ENCODE measurements around the gene DIPK1A. TPM values are rescaled to one million over a fixed set of nuclear protein-coding genes. Genes with fewer than 3 reads are reported as not detected.

The DIPK1A gene
- total RNA-seq, 1 experiment from 2014 or later: 23.6 TPM

- no peaks in the 10 kb centered on the region for H3K9me3 ChIP-seq (replicated peaks)
- H3K4me1 ChIP-seq (replicated peaks): peaks cover 9% of the 10 kb centered on the region
- H3K27me3 ChIP-seq (replicated peaks): peaks cover 14% of the 10 kb centered on the region; the same call in 1 of the 2 replicates
- H3K36me3 ChIP-seq: no peaks in the 10 kb centered on the region
- no peak for DNase-seq (ENCODE audit: low read depth in 1 of 2, low spot score in 2 of 2)
- H3K4me3 ChIP-seq: no peak overlapping the region
- H3K27ac ChIP-seq: no peak overlapping the region
Measured at GRCh38 chr1:92970990-92971689, 9.9 kb upstream of the DIPK1A start.

- no peak for DNase-seq (ENCODE audit: low read depth in 1 of 2, low spot score in 2 of 2)
Measured at GRCh38 chr1:92969517-92969916, 8.3 kb upstream of the DIPK1A start.

GRCh38 chr1:92968138-92969032 lies 7.1 kb upstream of the DIPK1A start:
- DNase-seq (ENCODE audit: low read depth in 1 of 2, low spot score in 2 of 2): peak; percentile 54 to 72
- Histone ChIP-seq H3K4me1 (replicated peaks) (peaks cover 9% of the 10 kb centered on the region), H3K27ac (no peak overlapping the region), H3K9me3 (replicated peaks) (no peaks in the 10 kb centered on the region), H3K4me3 (no peak overlapping the region), H3K27me3 (replicated peaks) (peaks cover 10% of the 10 kb centered on the region; the same call in 1 of the 2 replicates), H3K36me3 (no peaks in the 10 kb centered on the region)

More at GRCh38 chr1:92969517-92969916, 8.3 kb upstream of the DIPK1A start:
- Histone ChIP-seq H3K9me3 (replicated peaks) (no peaks in the 10 kb centered on the region), H3K4me3 (no peak overlapping the region), H3K4me1 (replicated peaks) (peaks cover 9% of the 10 kb centered on the region), H3K36me3 (no peaks in the 10 kb centered on the region), H3K27ac (no peak overlapping the region), H3K27me3 (replicated peaks) (peaks cover 14% of the 10 kb centered on the region; the same call in 1 of the 2 replicates)

- peaks cover 7% of the 10 kb centered on the region; the same call in 1 of the 2 replicates for H3K27me3 ChIP-seq (replicated peaks)
- no peak overlapping the region for H3K27ac ChIP-seq
- peaks cover 18% of the 10 kb centered on the region for H3K4me1 ChIP-seq (replicated peaks)
- H3K4me3 ChIP-seq: no peak overlapping the region
- peaks cover 3% of the 10 kb centered on the region; the same call in 1 of the 2 replicates for H3K9me3 ChIP-seq (replicated peaks)
- H3K36me3 ChIP-seq: peaks cover 5% of the 10 kb centered on the region; the same call in 1 of the 2 replicates
- DNase-seq (ENCODE audit: low read depth in 1 of 2, low spot score in 2 of 2): no peak
Measured at GRCh38 chr1:92964998-92965397, 3.7 kb upstream of the DIPK1A start.

- Histone ChIP-seq H3K4me1 (replicated peaks) (peaks cover 20% of the 10 kb centered on the region), H3K4me3 (no peak overlapping the region), H3K9me3 (replicated peaks) (peaks cover 3% of the 10 kb centered on the region; the same call in 1 of the 2 replicates), H3K27ac (no peak overlapping the region), H3K36me3 (peaks cover 5% of the 10 kb centered on the region; the same call in 1 of the 2 replicates), H3K27me3 (replicated peaks) (peaks cover 2% of the 10 kb centered on the region; the same call in 1 of the 2 replicates)
- no peak for DNase-seq (ENCODE audit: low read depth in 1 of 2, low spot score in 2 of 2)
Measured at GRCh38 chr1:92964316-92964715, 3.1 kb upstream of the DIPK1A start.

- Histone ChIP-seq H3K4me1 (replicated peaks) (peaks cover 11% of the 10 kb centered on the region), H3K36me3 (peaks cover 5% of the 10 kb centered on the region; the same call in 1 of the 2 replicates), H3K4me3 (peak overlapping the region; percentile 96), H3K9me3 (replicated peaks) (peaks cover 3% of the 10 kb centered on the region; the same call in 1 of the 2 replicates), H3K27me3 (replicated peaks) (no peaks in the 10 kb centered on the region), H3K27ac (peak overlapping the region; percentile 84)
- peak; percentile 50 to 79 for DNase-seq (ENCODE audit: low read depth in 1 of 2, low spot score in 2 of 2)
Measured at GRCh38 chr1:92961896-92962752, 862 bp upstream of the DIPK1A start.

GRCh38 chr1:92960395-92961130 lies 699 bp downstream of the DIPK1A start:
- peak; percentile 68 to 84 for DNase-seq (ENCODE audit: low read depth in 1 of 2, low spot score in 2 of 2)
- H3K4me3 ChIP-seq: peak overlapping the region; percentile 96
- H3K27me3 ChIP-seq (replicated peaks): no peaks in the 10 kb centered on the region
- H3K36me3 ChIP-seq: peaks cover 5% of the 10 kb centered on the region; the same call in 1 of the 2 replicates
- H3K9me3 ChIP-seq (replicated peaks): peaks cover 3% of the 10 kb centered on the region; the same call in 1 of the 2 replicates
- H3K4me1 ChIP-seq (replicated peaks): peaks cover 11% of the 10 kb centered on the region
- peak overlapping the region; percentile 71 for H3K27ac ChIP-seq

GRCh38 chr1:92958203-92958970 lies 2.9 kb downstream of the DIPK1A start:
- peaks cover 3% of the 10 kb centered on the region; the same call in 1 of the 2 replicates for H3K9me3 ChIP-seq (replicated peaks)
- H3K4me1 ChIP-seq (replicated peaks): peaks cover 11% of the 10 kb centered on the region
- peaks cover 5% of the 10 kb centered on the region; the same call in 1 of the 2 replicates for H3K36me3 ChIP-seq
- no peak overlapping the region for H3K27ac ChIP-seq
- DNase-seq (ENCODE audit: low read depth in 1 of 2, low spot score in 2 of 2): no peak
- H3K27me3 ChIP-seq (replicated peaks): no peaks in the 10 kb centered on the region
- no peak overlapping the region for H3K4me3 ChIP-seq

- Histone ChIP-seq H3K27ac (no peak overlapping the region), H3K4me1 (replicated peaks) (peaks cover 12% of the 10 kb centered on the region), H3K4me3 (no peak overlapping the region), H3K27me3 (replicated peaks) (no peaks in the 10 kb centered on the region), H3K36me3 (peaks cover 5% of the 10 kb centered on the region), H3K9me3 (replicated peaks) (peaks cover 3% of the 10 kb centered on the region; the same call in 1 of the 2 replicates)
- DNase-seq (ENCODE audit: low read depth in 1 of 2, low spot score in 2 of 2): no peak
Measured at GRCh38 chr1:92957030-92957734, 4.1 kb downstream of the DIPK1A start.

GRCh38 chr1:92956254-92957029 lies 4.8 kb downstream of the DIPK1A start:
- H3K4me3 ChIP-seq: no peak overlapping the region
- no peaks in the 10 kb centered on the region; the same call in 1 of the 2 replicates for H3K36me3 ChIP-seq
- 0 out of 2 replicates have a peak, but pooled peaks cover 3% of the 10 kb centered on the region for H3K9me3 ChIP-seq (replicated peaks)
- H3K4me1 ChIP-seq (replicated peaks): peaks cover 19% of the 10 kb centered on the region
- H3K27ac ChIP-seq: no peak overlapping the region
- DNase-seq (ENCODE audit: low read depth in 1 of 2, low spot score in 2 of 2): no peak
- H3K27me3 ChIP-seq (replicated peaks): no peaks in the 10 kb centered on the region

GRCh38 chr1:92953491-92953890 lies 7.8 kb downstream of the DIPK1A start:
- Histone ChIP-seq H3K9me3 (replicated peaks) (no peaks in the 10 kb centered on the region), H3K27ac (no peak overlapping the region), H3K4me1 (replicated peaks) (peaks cover 34% of the 10 kb centered on the region), H3K4me3 (no peak overlapping the region), H3K27me3 (replicated peaks) (no peaks in the 10 kb centered on the region), H3K36me3 (no peaks in the 10 kb centered on the region; the same call in 1 of the 2 replicates)
- DNase-seq (ENCODE audit: low read depth in 1 of 2, low spot score in 2 of 2): no peak
